ENCODE results near the gene UBALD1. TPM values are rescaled to one million over a fixed set of nuclear protein-coding genes. Genes with fewer than 3 reads are reported as not detected.

Gene UBALD1
- polyA plus RNA-seq, 1 donor (not counting 4 experiments of a cell fraction or from before 2014, with no cell fraction given): 4.0 TPM

DNA sequence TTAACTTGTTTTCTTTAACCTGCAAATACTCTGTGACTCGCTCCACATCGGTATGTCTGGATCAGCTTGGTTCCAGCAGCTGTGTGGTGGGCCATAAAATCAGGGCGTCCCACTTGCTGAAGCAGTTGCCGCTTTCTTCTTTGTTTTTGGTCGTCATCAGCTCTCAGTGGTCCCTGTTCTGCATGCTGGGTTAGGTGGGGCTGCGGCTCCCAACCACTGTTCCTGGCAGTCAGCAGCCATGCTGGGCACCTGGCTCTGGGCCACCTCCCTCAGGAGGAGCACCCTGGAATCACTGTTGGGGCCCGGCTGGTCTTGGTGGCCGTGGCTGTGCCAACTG is 32.9 kb upstream of the UBALD1 start:
- Histone ChIP-seq H3K4me3 (ENCODE audit: control insufficient read depth in 2 of 3, extremely low read depth in 1 of 3, insufficient read depth in 2 of 3, low read depth in 1 of 3, low read length in 3 of 3) (no peak overlapping the region), H4K20me1 (ENCODE audit: control insufficient read depth, extremely low read depth, insufficient read depth, low read length) (no peaks in the 10 kb centered on the region), H3K27me3 (ENCODE audit: control insufficient read depth, extremely low read depth, insufficient read depth, low read length) (no peaks in the 10 kb centered on the region), H3K27ac (ENCODE audit: control insufficient read depth, insufficient read depth, low read length) (no peak overlapping the region), H3K79me2 (ENCODE audit: control insufficient read depth, insufficient read depth, low read length) (peaks cover 41% of the 10 kb centered on the region), H3K9ac (ENCODE audit: control insufficient read depth, extremely low read depth, insufficient read depth, low read length) (no peak overlapping the region), H3K4me1 (ENCODE audit: control insufficient read depth, extremely low read depth, insufficient read depth, low read length) (no peaks in the 10 kb centered on the region), H2AFZ (ENCODE audit: control insufficient read depth, low read length) (no peak overlapping the region), H3K36me3 (ENCODE audit: control insufficient read depth in 2 of 2, extremely low read depth in 1 of 2, insufficient read depth in 2 of 2, low read length in 2 of 2) (peaks cover under 1 to 28% of the 10 kb centered on the region in 2 experiments), H3K9me3 (ENCODE audit: control insufficient read depth, low read depth, low read length) (no peaks in the 10 kb centered on the region), H3K9me1 (ENCODE audit: control insufficient read depth, extremely low read depth, insufficient read depth, low read length) (no peaks in the 10 kb centered on the region), H3K4me2 (ENCODE audit: control insufficient read depth, extremely low read depth, insufficient read depth, low read depth, low read length) (no peak overlapping the region)
- TF ChIP-seq EZH2 (IDR thresholded peaks at IDR 0.05; ENCODE audit: low read length): no peak
- TF ChIP-seq, protein P1, sequence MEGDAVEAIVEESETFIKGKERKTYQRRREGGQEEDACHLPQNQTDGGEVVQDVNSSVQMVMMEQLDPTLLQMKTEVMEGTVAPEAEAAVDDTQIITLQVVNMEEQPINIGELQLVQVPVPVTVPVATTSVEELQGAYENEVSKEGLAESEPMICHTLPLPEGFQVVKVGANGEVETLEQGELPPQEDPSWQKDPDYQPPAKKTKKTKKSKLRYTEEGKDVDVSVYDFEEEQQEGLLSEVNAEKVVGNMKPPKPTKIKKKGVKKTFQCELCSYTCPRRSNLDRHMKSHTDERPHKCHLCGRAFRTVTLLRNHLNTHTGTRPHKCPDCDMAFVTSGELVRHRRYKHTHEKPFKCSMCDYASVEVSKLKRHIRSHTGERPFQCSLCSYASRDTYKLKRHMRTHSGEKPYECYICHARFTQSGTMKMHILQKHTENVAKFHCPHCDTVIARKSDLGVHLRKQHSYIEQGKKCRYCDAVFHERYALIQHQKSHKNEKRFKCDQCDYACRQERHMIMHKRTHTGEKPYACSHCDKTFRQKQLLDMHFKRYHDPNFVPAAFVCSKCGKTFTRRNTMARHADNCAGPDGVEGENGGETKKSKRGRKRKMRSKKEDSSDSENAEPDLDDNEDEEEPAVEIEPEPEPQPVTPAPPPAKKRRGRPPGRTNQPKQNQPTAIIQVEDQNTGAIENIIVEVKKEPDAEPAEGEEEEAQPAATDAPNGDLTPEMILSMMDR (optimal IDR thresholded peaks at IDR 0.05 in 1 of 3, IDR thresholded peaks at IDR 0.05 in 1 of 3, conservative IDR thresholded peaks at IDR 0.05 in 1 of 3; ENCODE audit: extremely low read depth in 1 of 3, insufficient read depth in 2 of 3, low read length in 3 of 3): no peak
- DNase-seq (ENCODE audit: low read depth, low spot score) (no peak), FAIRE-seq (no peak)
- dilution Hi-C loops (cut with MboI; ENCODE audit: extremely low pct_ligation_motif_present, low sequenced_read_pairs): no loop called here

GRCh38 chr16:4646773-4647643 is 32.3 kb upstream of the UBALD1 start:
- no peak for FAIRE-seq
- H3K9me3 ChIP-seq (ENCODE audit: control insufficient read depth, low read depth, low read length): no peaks in the 10 kb centered on the region
- H3K79me2 ChIP-seq (ENCODE audit: control insufficient read depth, insufficient read depth, low read length): peaks cover 46% of the 10 kb centered on the region

More at GRCh38 chr16:4646773-4647643, 32.3 kb upstream of the UBALD1 start:
- H2AFZ ChIP-seq (ENCODE audit: control insufficient read depth, low read length): no peak overlapping the region
- no peaks in the 10 kb centered on the region for H3K4me1 ChIP-seq (ENCODE audit: control insufficient read depth, extremely low read depth, insufficient read depth, low read length)
- no peak overlapping the region for H3K4me2 ChIP-seq (ENCODE audit: control insufficient read depth, extremely low read depth, insufficient read depth, low read depth, low read length)
- DNase-seq (ENCODE audit: low read depth, low spot score): no peak
- H3K27me3 ChIP-seq (ENCODE audit: control insufficient read depth, extremely low read depth, insufficient read depth, low read length): no peaks in the 10 kb centered on the region
- H4K20me1 ChIP-seq (ENCODE audit: control insufficient read depth, extremely low read depth, insufficient read depth, low read length): no peaks in the 10 kb centered on the region
- H3K27ac ChIP-seq (ENCODE audit: control insufficient read depth, insufficient read depth, low read length): no peak overlapping the region
- H3K36me3 ChIP-seq (ENCODE audit: control insufficient read depth in 2 of 2, extremely low read depth in 1 of 2, insufficient read depth in 2 of 2, low read length in 2 of 2): peaks cover 0 to 22% of the 10 kb centered on the region in 2 experiments
- no peaks in the 10 kb centered on the region for H3K9me1 ChIP-seq (ENCODE audit: control insufficient read depth, extremely low read depth, insufficient read depth, low read length)
- no peak overlapping the region for H3K9ac ChIP-seq (ENCODE audit: control insufficient read depth, extremely low read depth, insufficient read depth, low read length)
- dilution Hi-C loops (cut with MboI; ENCODE audit: extremely low pct_ligation_motif_present, low sequenced_read_pairs): no loop called here
- no peak for TF ChIP-seq EZH2 (IDR thresholded peaks at IDR 0.05; ENCODE audit: low read length)
- TF ChIP-seq, protein P1 (optimal IDR thresholded peaks at IDR 0.05 in 1 of 3, IDR thresholded peaks at IDR 0.05 in 1 of 3, conservative IDR thresholded peaks at IDR 0.05 in 1 of 3; ENCODE audit: extremely low read depth in 1 of 3, insufficient read depth in 2 of 3, low read length in 3 of 3): no peak
- no peak overlapping the region for H3K4me3 ChIP-seq (ENCODE audit: control insufficient read depth in 2 of 3, extremely low read depth in 1 of 3, insufficient read depth in 2 of 3, low read depth in 1 of 3, low read length in 3 of 3)
